NCI-H446 treated with DMSO at 0.1 percent for 48 hours (cell line): ENCODE results near the gene PUM1.

Experiments used
- DNase-seq: peaks from one replicate; lab custom pipeline; 2025; lab: John Stamatoyannopoulos, UW

Gene PUM1

GRCh38 chr1:31029026-31029425 is 36.5 kb downstream of the PUM1 start:
- DNase-seq = no peak

GRCh38 chr1:31027693-31028526 is 37.6 kb downstream of the PUM1 start:
- no peak for DNase-seq

- no peak for DNase-seq
Observed at GRCh38 chr1:31022259-31022658, 43.3 kb downstream of the PUM1 start.

GRCh38 chr1:31020007-31020790 is 45.3 kb downstream of the PUM1 start:
- no peak for DNase-seq

GRCh38 chr1:31019401-31019800 is 46.1 kb downstream of the PUM1 start:
- DNase-seq = no peak

GRCh38 chr1:31016868-31017267 is 48.6 kb downstream of the PUM1 start:
- no peak for DNase-seq

GRCh38 chr1:31013187-31013864 is 52.2 kb downstream of the PUM1 start:
- DNase-seq = no peak

- no peak for DNase-seq
Observed at GRCh38 chr1:31012210-31012924, 53.1 kb downstream of the PUM1 start.

GRCh38 chr1:31011719-31012118 is 53.8 kb downstream of the PUM1 start:
- no peak for DNase-seq

GRCh38 chr1:31010086-31010989 is 55.2 kb downstream of the PUM1 start:
- DNase-seq = no peak

- no peak for DNase-seq
Observed at GRCh38 chr1:31007462-31007991, 58.0 kb downstream of the PUM1 start.

GRCh38 chr1:31006747-31007146 is 58.8 kb downstream of the PUM1 start:
- no peak for DNase-seq

- no peak for DNase-seq
Observed at GRCh38 chr1:31005617-31006166, 59.8 kb downstream of the PUM1 start.

- DNase-seq = no peak
Observed at GRCh38 chr1:31005198-31005597, 60.3 kb downstream of the PUM1 start.

GRCh38 chr1:31004231-31004621 is 61.3 kb downstream of the PUM1 start:
- no peak for DNase-seq

- DNase-seq = no peak
Observed at GRCh38 chr1:31003613-31004230, 61.8 kb downstream of the PUM1 start.

GRCh38 chr1:31000301-31000700 is 65.2 kb downstream of the PUM1 start:
- no peak for DNase-seq

GRCh38 chr1:30998887-30999286 is 66.6 kb downstream of the PUM1 start:
- no peak for DNase-seq

GRCh38 chr1:30998171-30998570 is 67.3 kb downstream of the PUM1 start:
- no peak for DNase-seq

- DNase-seq = no peak
Observed at GRCh38 chr1:30997463-30998057, 68.0 kb downstream of the PUM1 start.
